HepG2 (cell line): ENCODE results near the gene HSDL2. TPM values are rescaled to one million over a fixed set of nuclear protein-coding genes. Genes with fewer than 3 reads are reported as not detected.

Experiments used
- BRCA1 ChIP-seq: sonication (generic); formaldehyde crosslinking; IDR thresholded peaks from 2 replicates; pipeline ENCODE4 v1.4.0; 2020; ENCODE audit warnings: missing genetic modification reagents
- HOXA3 ChIP-seq: sonication (generic); formaldehyde crosslinking; IDR thresholded peaks from 2 replicates; pipeline ENCODE4 v1.5.0; 2020; ENCODE audit warnings: missing genetic modification reagents
- KDM4B ChIP-seq: sonication (generic); formaldehyde crosslinking; IDR thresholded peaks from 2 replicates; pipeline ENCODE4 v1.4.0; 2020; ENCODE audit warnings: missing genetic modification reagents
- MAFK ChIP-seq, 2 experiments: IDR thresholded peaks in 1 of 2; conservative IDR thresholded peaks in 1 of 2; 2 replicates each; pipeline ENCODE4 v1.6.1; 2011; ENCODE audit warnings: improper control_type of control experiment in 2 of 2, low read length in 2 of 2
- MAX ChIP-seq: IDR thresholded peaks from 2 replicates; pipeline ENCODE4 v1.6.1; 2012; ENCODE audit warnings: inconsistent platforms
- MIER3 ChIP-seq: IDR thresholded peaks from 2 replicates; pipeline ENCODE4 v1.6.1; 2016; ENCODE audit warnings: missing compliant biosample characterization, borderline replicate concordance
- MXI1 ChIP-seq: IDR thresholded peaks from 3 replicates; pipeline ENCODE4 v1.6.1; 2012; ENCODE audit warnings: low read depth, low read length, inconsistent platforms, borderline replicate concordance
- NFE2L1 ChIP-seq: sonication (generic); formaldehyde crosslinking; IDR thresholded peaks from 2 replicates; pipeline ENCODE4 v1.4.0; 2020; ENCODE audit warnings: missing genetic modification reagents, mild to moderate bottlenecking, borderline replicate concordance
- PTBP1 ChIP-seq: fragments of 200-400 bp; formaldehyde crosslinking; IDR thresholded peaks from 2 replicates; pipeline ENCODE4 v1.6.1; 2018; ENCODE audit warnings: low read length, low read depth; ENCODE audit not compliant: poor library complexity, severe bottlenecking
- SAFB2 ChIP-seq: sonication (generic); formaldehyde crosslinking; IDR thresholded peaks from 2 replicates; pipeline ENCODE4 v1.5.1; 2020; ENCODE audit warnings: missing genetic modification reagents, low read depth, mild to moderate bottlenecking, borderline replicate concordance
- SKI ChIP-seq: fragments of 450-650 bp; IDR thresholded peaks from one replicate; pipeline ENCODE4 v1.6.1; 2018; ENCODE audit warnings: mild to moderate bottlenecking; ENCODE audit not compliant: partially characterized antibody
- SP2 ChIP-seq: sonication (generic); formaldehyde crosslinking; IDR thresholded peaks from 2 replicates; pipeline ENCODE4 v1.5.1; 2020; ENCODE audit warnings: mild to moderate bottlenecking, missing genetic modification reagents
- ZBTB10 ChIP-seq: sonication (generic); formaldehyde crosslinking; IDR thresholded peaks from 2 replicates; pipeline ENCODE4 v1.4.0; 2020; ENCODE audit warnings: missing genetic modification reagents, borderline replicate concordance
- ZFP90 ChIP-seq: sonication (generic); formaldehyde crosslinking; IDR thresholded peaks from 2 replicates; pipeline ENCODE4 v1.8.0; 2022; ENCODE audit warnings: missing genetic modification reagents, mild to moderate bottlenecking, inconsistent platforms, borderline replicate concordance
- ZNF234 ChIP-seq: sonication (generic); formaldehyde crosslinking; conservative IDR thresholded peaks from 2 replicates; pipeline ENCODE4 v1.5.1; 2020; ENCODE audit warnings: mild to moderate bottlenecking, missing genetic modification reagents
- ZNF292 ChIP-seq: sonication (generic); formaldehyde crosslinking; IDR thresholded peaks from 2 replicates; pipeline ENCODE4 v1.8.1; 2022; ENCODE audit warnings: mild to moderate bottlenecking, low read depth, missing genetic modification reagents, borderline replicate concordance
- ZNF335 ChIP-seq: sonication (generic); formaldehyde crosslinking; IDR thresholded peaks from 2 replicates; pipeline ENCODE4 v1.4.0; 2020; ENCODE audit warnings: missing genetic modification reagents
- ZNF354B ChIP-seq: sonication (generic); formaldehyde crosslinking; IDR thresholded peaks from 2 replicates; pipeline ENCODE4 v1.8.0; 2022; ENCODE audit warnings: mild to moderate bottlenecking, missing genetic modification reagents
- ZNF367 ChIP-seq: sonication (generic); formaldehyde crosslinking; IDR thresholded peaks from 2 replicates; pipeline ENCODE4 v1.4.0; 2020; ENCODE audit warnings: missing genetic modification reagents, borderline replicate concordance
- ZNF704 ChIP-seq: sonication (generic); formaldehyde crosslinking; IDR thresholded peaks from 2 replicates; pipeline ENCODE4 v1.8.1; 2023; ENCODE audit warnings: mild to moderate bottlenecking, inconsistent platforms, moderate library complexity, missing genetic modification reagents, borderline replicate concordance
- ZNF772 ChIP-seq: sonication (generic); formaldehyde crosslinking; IDR thresholded peaks from 2 replicates; pipeline ENCODE4 v1.5.0; 2020; ENCODE audit warnings: mild to moderate bottlenecking, missing genetic modification reagents
- polyA plus RNA-seq, 8 experiments: library from polyadenylated mRNA; depleted of rRNA in 3 of 8; stranded (reverse) in 7 of 8; unstranded in 1 of 8; fragments of >200 nt; fragmentation: Illumina TruSeq in 4 of 8; extraction: Trizol in 4 of 8; gene quantifications; 2 replicates each; pipeline versions ENCODE4 v1.2.1 to v1.2.3, GENCODE V29; 2011 to 2016; ENCODE audit warnings: low read depth in 4 of 8, missing spikeins in 1 of 8, mixed read lengths in 1 of 8; ENCODE audit not compliant: insufficient read depth in 1 of 8
- total RNA-seq, 5 experiments: library from RNA; depleted of rRNA; stranded (reverse); fragments of >200 nt; fragmentation: Illumina TruSeq; extraction: Trizol; gene quantifications; 2 replicates each; pipeline ENCODE4 v1.2.3, GENCODE V29; 2016; ENCODE audit warnings: low read depth in 1 of 5

Gene HSDL2
- total and polyA plus RNA-seq, 2 of the 13 experiments (the other 11 are each of a cell fraction or from before 2014, with no cell fraction given) = 55.3 to 80.2 TPM

- TF ChIP-seq MAX (peak; percentile 70; the same call in 1 of the 2 replicates), KDM4B (CRISPR knock-in tag) (0 out of 2 replicates have a peak, but pooled peaks have one; percentile 35), HOXA3 (CRISPR knock-in tag) (peak; percentile 62; the same call in 1 of the 2 replicates), BRCA1 (CRISPR knock-in tag) (peak; percentile 74; the same call in 1 of the 2 replicates), ZBTB10 (CRISPR knock-in tag) (0 out of 2 replicates have a peak, but pooled peaks have one; percentile 22), SKI (peak; percentile 74), MIER3 (0 out of 2 replicates have a peak, but pooled peaks have one; percentile 58), ZFP90 (CRISPR knock-in tag) (peak; percentile 91), SP2 (CRISPR knock-in tag) (peak; percentile 29; the same call in 1 of the 2 replicates), ZNF234 (CRISPR knock-in tag) (peak; percentile 93), MXI1 (peak; percentile 48; the same call in 1 of the 3 replicates), ZNF292 (CRISPR knock-in tag) (peak; percentile 86), ZNF354B (CRISPR knock-in tag) (0 out of 2 replicates have a peak, but pooled peaks have one; percentile 40), MAFK (conservative IDR thresholded peaks at IDR 0.05 in 1 of 2, IDR thresholded peaks at IDR 0.05 in 1 of 2; ENCODE audit: low read length in 2 of 2) (no peak), SAFB2 (no peak; the same call in 1 of the 2 replicates), NFE2L1 (CRISPR knock-in tag) (no peak), ZNF704 (CRISPR knock-in tag) (0 out of 2 replicates have a peak, but pooled peaks have one; percentile 67), ZNF335 (CRISPR knock-in tag) (0 out of 2 replicates have a peak, but pooled peaks have one; percentile 25), ZNF772 (CRISPR knock-in tag) (peak; percentile 70; the same call in 1 of the 2 replicates), PTBP1 (no peak), ZNF367 (0 out of 2 replicates have a peak, but pooled peaks have one; percentile 39)
Observed at GRCh38 chr9:112379177-112380101, 469 bp upstream of the HSDL2 start (continued).
